A673 (cell line): ENCODE data around the gene INO80B.

Source experiments
- EZH2 ChIP-seq: fragments of 200-600 bp; sonication (generic); IDR thresholded peaks from 2 replicates; pipeline ENCODE4 v1.6.1; 2017; ENCODE audit warnings: borderline replicate concordance, low read depth, mild to moderate bottlenecking, mixed read lengths, antibody characterized with exemption, low read length; ENCODE audit not compliant: poor library complexity, severe bottlenecking
- TF ChIP-seq, protein P1 (sequence below): fragments of 300-800, 200-600 bp; sonication (generic); conservative IDR thresholded peaks from 2 replicates; pipeline ENCODE4 v1.5.1; 2017; ENCODE audit warnings: low read depth, mild to moderate bottlenecking, antibody characterized with exemption, low read length, moderate library complexity, mixed read lengths

DNA sequence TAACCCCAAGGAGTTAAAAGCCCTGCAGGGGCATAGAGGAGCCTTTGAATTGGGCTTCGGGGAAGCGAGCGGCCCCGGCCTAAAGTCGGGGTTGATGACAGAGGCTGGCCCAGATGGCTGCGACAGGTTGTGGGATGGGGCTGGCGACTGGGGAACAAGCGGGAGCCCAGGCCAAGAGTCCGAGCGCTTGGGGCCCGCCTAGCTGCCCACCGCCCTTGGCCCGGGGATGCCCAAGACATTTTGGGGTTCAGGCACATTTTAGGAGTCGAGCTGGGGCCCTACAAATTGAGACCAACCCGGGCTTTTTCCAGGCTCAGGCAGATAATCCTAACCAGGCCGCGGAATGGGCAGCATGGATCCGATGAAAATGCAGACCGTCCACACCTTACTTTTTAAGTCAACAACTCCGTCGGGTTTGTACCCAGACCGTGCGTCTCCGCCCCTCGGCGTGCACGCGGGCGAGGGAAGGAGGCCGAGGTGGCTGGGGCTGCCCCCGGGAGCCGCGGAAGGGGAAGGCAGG, 13.7 kb upstream of the INO80B start:
- TF ChIP-seq, protein P1, sequence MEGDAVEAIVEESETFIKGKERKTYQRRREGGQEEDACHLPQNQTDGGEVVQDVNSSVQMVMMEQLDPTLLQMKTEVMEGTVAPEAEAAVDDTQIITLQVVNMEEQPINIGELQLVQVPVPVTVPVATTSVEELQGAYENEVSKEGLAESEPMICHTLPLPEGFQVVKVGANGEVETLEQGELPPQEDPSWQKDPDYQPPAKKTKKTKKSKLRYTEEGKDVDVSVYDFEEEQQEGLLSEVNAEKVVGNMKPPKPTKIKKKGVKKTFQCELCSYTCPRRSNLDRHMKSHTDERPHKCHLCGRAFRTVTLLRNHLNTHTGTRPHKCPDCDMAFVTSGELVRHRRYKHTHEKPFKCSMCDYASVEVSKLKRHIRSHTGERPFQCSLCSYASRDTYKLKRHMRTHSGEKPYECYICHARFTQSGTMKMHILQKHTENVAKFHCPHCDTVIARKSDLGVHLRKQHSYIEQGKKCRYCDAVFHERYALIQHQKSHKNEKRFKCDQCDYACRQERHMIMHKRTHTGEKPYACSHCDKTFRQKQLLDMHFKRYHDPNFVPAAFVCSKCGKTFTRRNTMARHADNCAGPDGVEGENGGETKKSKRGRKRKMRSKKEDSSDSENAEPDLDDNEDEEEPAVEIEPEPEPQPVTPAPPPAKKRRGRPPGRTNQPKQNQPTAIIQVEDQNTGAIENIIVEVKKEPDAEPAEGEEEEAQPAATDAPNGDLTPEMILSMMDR = no peak
- TF ChIP-seq EZH2 = no peak
